Liver (tissue), 9 donors: ENCODE results near the gene RTN4R. TPM values are rescaled to one million over a fixed set of nuclear protein-coding genes. Genes with fewer than 3 reads are reported as not detected.

Experiments
- DNase-seq: peaks from one replicate; pipeline ENCODE4 v3.0.0-alpha.2; 2017; ENCODE audit warnings: low spot score
- H3K27ac ChIP-seq, 2 donors: one replicate each; pipeline ENCODE4 v1.7.0; 2013; ENCODE audit warnings: inconsistent platforms in 2 of 2, low read length in 2 of 2, control low read depth in 1 of 2, low read depth in 1 of 2, mild to moderate bottlenecking in 1 of 2
- H3K27me3 ChIP-seq, 4 donors: one replicate each; pipeline versions ENCODE4 v1.6.1 to v1.7.0; 2013; ENCODE audit warnings: low read length in 3 of 4, inconsistent platforms in 1 of 4, mild to moderate bottlenecking in 1 of 4, moderate library complexity in 1 of 4; ENCODE audit not compliant: control insufficient read depth in 4 of 4, insufficient read depth in 4 of 4
- H3K36me3 ChIP-seq, 4 donors: one replicate each; pipeline versions ENCODE4 v1.6.1 to v1.7.0; 2013; ENCODE audit warnings: low read length in 3 of 4, mild to moderate bottlenecking in 3 of 4, low read depth in 1 of 4, moderate library complexity in 1 of 4; ENCODE audit not compliant: control insufficient read depth in 4 of 4, insufficient read depth in 3 of 4
- H3K4me1 ChIP-seq, 4 donors: one replicate each; pipeline versions ENCODE4 v1.6.1 to v1.7.0; 2013; ENCODE audit warnings: low read length in 3 of 4, mild to moderate bottlenecking in 3 of 4, moderate library complexity in 1 of 4; ENCODE audit not compliant: control insufficient read depth in 4 of 4, insufficient read depth in 4 of 4
- H3K4me3 ChIP-seq, 3 donors: one replicate each; pipeline versions ENCODE4 v1.6.1 to v1.7.0; 2013; ENCODE audit warnings: low read length in 3 of 3, control low read depth in 1 of 3, low read depth in 1 of 3, mild to moderate bottlenecking in 1 of 3
- H3K9ac ChIP-seq, 2 donors: one replicate each; pipeline ENCODE4 v1.7.0; 2013; ENCODE audit warnings: low read length in 2 of 2, mild to moderate bottlenecking in 2 of 2, moderate library complexity in 2 of 2, control low read depth in 1 of 2, low read depth in 1 of 2
- H3K9me3 ChIP-seq, 4 donors: one replicate each; pipeline versions ENCODE4 v1.6.1 to v1.7.0; 2013; ENCODE audit warnings: low read length in 3 of 4; ENCODE audit not compliant: control insufficient read depth in 4 of 4
- ATF3 ChIP-seq: IDR thresholded peaks from 2 replicates; pipeline ENCODE4 v1.6.1; 2016; ENCODE audit warnings: antibody characterized with exemption
- CTCF ChIP-seq: fragments of 150-350 bp; IDR thresholded peaks from 2 replicates; pipeline ENCODE4 v1.5.1; 2017; ENCODE audit warnings: improper control_type of control experiment, low read depth, low read length; ENCODE audit not compliant: missing input control
- EGR1 ChIP-seq, 2 donors: IDR thresholded peaks; 2 replicates each; pipeline ENCODE4 v1.6.1; 2016 to 2018; ENCODE audit warnings: antibody characterized with exemption in 2 of 2, low read depth in 2 of 2
- FOXA1 ChIP-seq: IDR thresholded peaks from 2 replicates; pipeline ENCODE4 v1.6.1; 2016; ENCODE audit warnings: antibody characterized with exemption
- GABPA ChIP-seq, 2 donors: IDR thresholded peaks in 1 of 2; conservative IDR thresholded peaks in 1 of 2; 2 replicates each; pipeline ENCODE4 v1.6.1; 2016; ENCODE audit warnings: antibody characterized with exemption in 2 of 2, mild to moderate bottlenecking in 1 of 2, moderate library complexity in 1 of 2
- HNF4A ChIP-seq, 2 donors: conservative IDR thresholded peaks; 2 replicates each; pipeline ENCODE4 v1.6.1; 2016; ENCODE audit warnings: antibody characterized with exemption in 2 of 2, mild to moderate bottlenecking in 2 of 2
- HNF4G ChIP-seq: IDR thresholded peaks from 2 replicates; pipeline ENCODE4 v1.6.1; 2016; ENCODE audit warnings: antibody characterized with exemption
- JUND ChIP-seq, 2 donors: IDR thresholded peaks; 2 replicates each; pipeline ENCODE4 v1.6.1; 2016; ENCODE audit warnings: antibody characterized with exemption in 2 of 2
- MAX ChIP-seq: IDR thresholded peaks from 2 replicates; pipeline ENCODE4 v1.6.1; 2016; ENCODE audit warnings: antibody characterized with exemption
- NR2F2 ChIP-seq: IDR thresholded peaks from 2 replicates; pipeline ENCODE4 v1.6.1; 2016; ENCODE audit warnings: antibody characterized with exemption
- RAD21 ChIP-seq, 2 donors: IDR thresholded peaks; 2 replicates each; pipeline ENCODE4 v1.6.1; 2016; ENCODE audit warnings: antibody characterized with exemption in 2 of 2, mild to moderate bottlenecking in 2 of 2
- REST ChIP-seq: IDR thresholded peaks from 2 replicates; pipeline ENCODE4 v1.6.1; 2016; ENCODE audit warnings: antibody characterized with exemption, mild to moderate bottlenecking
- RXRA ChIP-seq, 2 donors: IDR thresholded peaks; 2 replicates each; pipeline ENCODE4 v1.6.1; 2017 to 2018; ENCODE audit warnings: antibody characterized with exemption in 2 of 2, mild to moderate bottlenecking in 1 of 2
- SP1 ChIP-seq: IDR thresholded peaks from 2 replicates; pipeline ENCODE4 v1.6.1; 2018; ENCODE audit warnings: antibody characterized with exemption, mild to moderate bottlenecking
- TAF1 ChIP-seq: conservative IDR thresholded peaks from 2 replicates; pipeline ENCODE4 v1.6.1; 2016; ENCODE audit warnings: antibody characterized with exemption, mild to moderate bottlenecking
- YY1 ChIP-seq: IDR thresholded peaks from 2 replicates; pipeline ENCODE4 v1.6.1; 2016; ENCODE audit warnings: antibody characterized with exemption, mild to moderate bottlenecking
- ZBTB33 ChIP-seq: IDR thresholded peaks from 2 replicates; pipeline ENCODE4 v1.6.1; 2016; ENCODE audit warnings: antibody characterized with exemption
- WGBS: extraction: QIAGEN DNeasy Blood & Tissue Kit; methylation state at CpG from one replicate; pipeline ENCODE4 v1.1.7; 2013; 5-methylcytosine and 5-hydroxymethylcytosine counted together
- polyA plus RNA-seq, 2 donors: library from polyadenylated mRNA; stranded (reverse) in 1 of 2; unstranded in 1 of 2; fragments of 200-250 nt in 1 of 2; fragments of >200 nt in 1 of 2; fragmentation: Nextera tagmentation in 1 of 2; extraction: Ambion mirVana in 1 of 2; gene quantifications; one replicate each; pipeline versions ENCODE4 v1.2.1 to v1.2.3, GENCODE V29; 2013 to 2015
- total RNA-seq, 2 donors: library from RNA; depleted of rRNA; stranded (reverse); fragments of >200 nt; gene quantifications; one replicate each; pipeline ENCODE4 v1.2.3, GENCODE V29; 2014
- donor health status: healthy.
- donor health status: healthy.
- donor health status: healthy.
- donor health status: healthy.
- donor health status: healthy.

Gene RTN4R
- total and polyA plus RNA-seq, 4 donors, result 0.33 to 10.4 (median 1.1) TPM

GRCh38 chr22:20292108-20292507 lies 24.0 kb upstream of the RTN4R start:
- H3K9ac ChIP-seq, result no peak overlapping the region
- no peak overlapping the region for H3K4me3 ChIP-seq
- H3K4me1 ChIP-seq, result peaks cover 12 to 30% (median 20%) of the 10 kb centered on the region in 4 donors
- TF ChIP-seq JUND (IDR thresholded peaks at IDR 0.05) (no peak), GABPA (IDR thresholded peaks at IDR 0.05 in 1 of 2, conservative IDR thresholded peaks at IDR 0.05 in 1 of 2) (no peak)
- no peak for DNase-seq
- WGBS, result 91% methylated on average over 5 of the region's 5 CpGs
- no peak overlapping the region for H3K27ac ChIP-seq
- no peaks in the 10 kb centered on the region for H3K36me3 ChIP-seq
- H3K9me3 ChIP-seq, result no peaks in the 10 kb centered on the region
- H3K27me3 ChIP-seq, result no peaks in the 10 kb centered on the region

GRCh38 chr22:20291604-20292063 lies 23.5 kb upstream of the RTN4R start:
- no peak for DNase-seq
- no peak overlapping the region for H3K9ac ChIP-seq
- no peaks in the 10 kb centered on the region for H3K36me3 ChIP-seq
- peaks cover 12 to 35% (median 22%) of the 10 kb centered on the region in 4 donors for H3K4me1 ChIP-seq
- WGBS, result 71% methylated on average over 11 of the region's 11 CpGs
- H3K4me3 ChIP-seq, result no peak overlapping the region
- TF ChIP-seq HNF4G (no peak), TAF1 (no peak), ATF3 (no peak), REST (no peak)
- no peaks in the 10 kb centered on the region for H3K27me3 ChIP-seq
- H3K9me3 ChIP-seq, result no peaks in the 10 kb centered on the region
- H3K27ac ChIP-seq, result no peak overlapping the region

GRCh38 chr22:20291249-20291586 lies 23.1 kb upstream of the RTN4R start:
- Histone ChIP-seq H3K4me1 (peaks cover 12 to 38% (median 24%) of the 10 kb centered on the region in 4 donors), H3K9ac (no peak overlapping the region), H3K27me3 (no peaks in the 10 kb centered on the region), H3K36me3 (no peaks in the 10 kb centered on the region), H3K27ac (no peak overlapping the region), H3K9me3 (no peaks in the 10 kb centered on the region), H3K4me3 (no peak overlapping the region)
- WGBS, result 86% methylated on average over 5 of the region's 5 CpGs
- no peak for DNase-seq
- TF ChIP-seq NR2F2 (no peak), EGR1 (IDR thresholded peaks at IDR 0.05; ENCODE audit: low read depth in 2 of 2) (no peak), MAX (no peak), FOXA1 (no peak), SP1 (no peak), ZBTB33 (no peak), HNF4A (conservative IDR thresholded peaks at IDR 0.05) (no peak), GABPA (IDR thresholded peaks at IDR 0.05 in 1 of 2, conservative IDR thresholded peaks at IDR 0.05 in 1 of 2) (no peak), REST (no peak), RXRA (IDR thresholded peaks at IDR 0.05) (no peak), JUND (IDR thresholded peaks at IDR 0.05) (no peak), YY1 (no peak), CTCF (no peak), RAD21 (IDR thresholded peaks at IDR 0.05) (no peak), ATF3 (no peak)
